A549 (cell line): ENCODE results near the gene CSF3R. TPM values are rescaled to one million over a fixed set of nuclear protein-coding genes. Genes with fewer than 3 reads are reported as not detected.

Source experiments
- ATAC-seq, 2 experiments: fragments of 200-7000 bp in 1 of 2; fragments of >200 bp in 1 of 2; cut with Nextera tagmentation in 1 of 2; cut with Tn5 transposase in 1 of 2; 3 replicates each; pipeline versions ENCODE4 v1.8.0 to v1.9.1; 2018 to 2020; ENCODE audit warnings: mild to moderate bottlenecking in 1 of 2, moderate library complexity in 1 of 2
- CTCF ChIA-PET: fragments of 300-600 bp; sonication (Branson Sonifier 250); formaldehyde crosslinking; extraction: SDS; loops from one replicate; lab custom pipeline; 2021; ENCODE audit warnings: antibody characterized with exemption, inconsistent platforms; lab: Yijun Ruan, JAX
- POLR2A ChIA-PET: fragments of 350-600 bp; formaldehyde crosslinking; extraction: SDS; loops from one replicate; lab custom pipeline; 2021; ENCODE audit warnings: antibody characterized with exemption, inconsistent platforms; lab: Yijun Ruan, JAX
- DNase-seq, 2 experiments: peaks; one replicate each; pipeline versions ENCODE4 v3.0.0 to v3.0.0-alpha.2; 2011 to 2016; ENCODE audit warnings: low read depth in 1 of 2, low spot score in 1 of 2
- FAIRE-seq: peaks from 2 replicates; lab custom pipeline; 2011; peaks lifted over from hg19 to GRCh38; lab: Jason Lieb, UNC
- H3K27ac ChIP-seq, 2 experiments: fragments of >200 bp; sonication (Bioruptor Twin); formaldehyde crosslinking; 3 replicates each; pipeline ENCODE4 v1.5.1; 2016 to 2017
- H3K4me1 ChIP-seq: fragments of >200 bp; sonication (Bioruptor Twin); formaldehyde crosslinking; 3 replicates; pipeline ENCODE4 v1.6.1; 2016
- H3K4me2 ChIP-seq: fragments of >200 bp; sonication (Bioruptor Twin); formaldehyde crosslinking; 3 replicates; pipeline ENCODE4 v1.6.1; 2016
- H3K4me3 ChIP-seq: fragments of >200 bp; sonication (Bioruptor Twin); formaldehyde crosslinking; 3 replicates; pipeline ENCODE4 v1.5.1; 2016
- H3K9me3 ChIP-seq: fragments of >200 bp; sonication (Bioruptor Twin); formaldehyde crosslinking; 3 replicates; pipeline ENCODE4 v1.6.1; 2016
- ATOH8 ChIP-seq: fragments of 250-450 bp; sonication (Bioruptor Pico); IDR thresholded peaks from 2 replicates; pipeline ENCODE4 v1.5.0; 2020; ENCODE audit warnings: low read depth, mild to moderate bottlenecking, moderate library complexity
- CBX2 ChIP-seq: fragments of 200-600 bp; sonication (generic); IDR thresholded peaks from 2 replicates; pipeline ENCODE4 v1.6.1; 2016; ENCODE audit warnings: low read depth, mild to moderate bottlenecking, borderline replicate concordance
- CTCF ChIP-seq: fragments of >200 bp; sonication (Bioruptor Twin); formaldehyde crosslinking; IDR thresholded peaks from 3 replicates; pipeline ENCODE4 v1.5.1; 2016
- EHF ChIP-seq: fragments of 250-450 bp; sonication (Bioruptor Pico); IDR thresholded peaks from 2 replicates; pipeline ENCODE4 v1.5.0; 2020; ENCODE audit warnings: mild to moderate bottlenecking
- EHMT2 ChIP-seq: fragments of 200-600 bp; sonication (generic); IDR thresholded peaks from 2 replicates; pipeline ENCODE4 v1.6.1; 2016; ENCODE audit warnings: antibody characterized with exemption, low read depth, mild to moderate bottlenecking, moderate library complexity
- ELK1 ChIP-seq: fragments of 150-350 bp; IDR thresholded peaks from 2 replicates; pipeline ENCODE4 v1.6.1; 2014; ENCODE audit warnings: low read depth, mild to moderate bottlenecking, low read length
- EP300 ChIP-seq, 2 experiments: fragments of >200 bp; sonication (Bioruptor Twin); formaldehyde crosslinking; IDR thresholded peaks; 2 replicates in 1 of 2; 3 replicates in 1 of 2; pipeline ENCODE4 v1.6.1; 2016 to 2017
- FOSB ChIP-seq: fragments of 250-450 bp; sonication (Bioruptor Pico); IDR thresholded peaks from 2 replicates; pipeline ENCODE4 v1.5.0; 2020; ENCODE audit warnings: mild to moderate bottlenecking, moderate library complexity
- FOXS1 ChIP-seq: fragments of 250-450 bp; sonication (Bioruptor Pico); IDR thresholded peaks from 2 replicates; pipeline ENCODE4 v1.5.0; 2020; ENCODE audit warnings: mild to moderate bottlenecking, moderate library complexity
- HEYL ChIP-seq: fragments of 250-450 bp; sonication (Bioruptor Pico); IDR thresholded peaks from 2 replicates; pipeline ENCODE4 v1.8.0; 2021; ENCODE audit warnings: mild to moderate bottlenecking, moderate library complexity
- HOXB5 ChIP-seq: fragments of 250-450 bp; sonication (Bioruptor Pico); IDR thresholded peaks from 2 replicates; pipeline ENCODE4 v1.5.0; 2020; ENCODE audit warnings: mild to moderate bottlenecking, moderate library complexity
- KDM1A ChIP-seq: fragments of 200-600 bp; sonication (generic); IDR thresholded peaks from 2 replicates; pipeline ENCODE4 v1.6.1; 2016; ENCODE audit warnings: low read depth, mild to moderate bottlenecking
- NFE2L2 ChIP-seq: fragments of 150-350 bp; conservative IDR thresholded peaks from 2 replicates; pipeline ENCODE4 v1.6.1; 2014; ENCODE audit warnings: low read length
- NR3C1 ChIP-seq: fragments of >200 bp; sonication (Bioruptor Twin); formaldehyde crosslinking; IDR thresholded peaks from 3 replicates; pipeline ENCODE4 v1.6.1; 2017
- RAD21 ChIP-seq, 2 experiments: fragments of >200 bp in 1 of 2; sonication (Bioruptor Twin) in 1 of 2; formaldehyde crosslinking in 1 of 2; IDR thresholded peaks in 1 of 2; conservative IDR thresholded peaks in 1 of 2; 2 replicates in 1 of 2; 3 replicates in 1 of 2; pipeline ENCODE4 v1.6.1; 2012 to 2018; ENCODE audit warnings: inconsistent platforms in 1 of 2
- RCOR1 ChIP-seq: fragments of 150-350 bp; IDR thresholded peaks from 2 replicates; pipeline ENCODE4 v1.6.1; 2014; ENCODE audit warnings: antibody characterized with exemption, low read length, low read depth
- REST ChIP-seq: fragments of 200-600 bp; sonication (generic); IDR thresholded peaks from 2 replicates; pipeline ENCODE4 v1.6.1; 2016; ENCODE audit warnings: antibody characterized with exemption, mild to moderate bottlenecking, moderate library complexity
- RFX5 ChIP-seq: fragments of 450-650 bp; IDR thresholded peaks from 2 replicates; pipeline ENCODE4 v1.7.1; 2014; ENCODE audit warnings: antibody characterized with exemption, mild to moderate bottlenecking, moderate library complexity
- RNF2 ChIP-seq: fragments of 200-600 bp; sonication (generic); IDR thresholded peaks from 2 replicates; pipeline ENCODE4 v1.6.1; 2016; ENCODE audit warnings: low read depth, mild to moderate bottlenecking, antibody characterized with exemption, moderate library complexity, borderline replicate concordance
- SMC3 ChIP-seq: fragments of >200 bp; sonication (Bioruptor Twin); formaldehyde crosslinking; IDR thresholded peaks from 3 replicates; pipeline ENCODE4 v1.6.1; 2018; ENCODE audit warnings: inconsistent platforms
- TFCP2L1 ChIP-seq: fragments of 250-450 bp; sonication (Bioruptor Pico); IDR thresholded peaks from 2 replicates; pipeline ENCODE4 v1.5.0; 2021; ENCODE audit warnings: mild to moderate bottlenecking
- TP53 ChIP-seq: fragments of 250-450 bp; sonication (Bioruptor Pico); IDR thresholded peaks from 2 replicates; pipeline ENCODE4 v1.5.0; 2021; ENCODE audit warnings: mild to moderate bottlenecking, moderate library complexity
- ZC3H11A ChIP-seq: fragments of 450-650 bp; IDR thresholded peaks from 2 replicates; pipeline ENCODE4 v1.6.1; 2014; ENCODE audit warnings: antibody characterized with exemption, mild to moderate bottlenecking
- ZSCAN20 ChIP-seq: fragments of 250-450 bp; sonication (Bioruptor Pico); IDR thresholded peaks from 2 replicates; pipeline ENCODE4 v1.8.0; 2022; ENCODE audit warnings: mild to moderate bottlenecking, moderate library complexity
- WGBS: methylation state at CpG from one replicate; pipeline ENCODE4 v1.1.6; 2017; ENCODE audit errors: missing lambda C conversion rate; 5-methylcytosine and 5-hydroxymethylcytosine counted together
- polyA plus RNA-seq, 4 experiments: library from polyadenylated mRNA; depleted of rRNA in 3 of 4; stranded (reverse); fragments of >200 nt; fragmentation: RNase III in 1 of 4; extraction: RNeasy Plus Mini Kit Qiagen cat#74134 plus additional on column Dnase treatment in 1 of 4; gene quantifications; 2 replicates in 3 of 4; 3 replicates in 1 of 4; pipeline ENCODE4 v1.2.3, GENCODE V29; 2011 to 2017

Gene CSF3R
- polyA plus RNA-seq, 2 of the 4 experiments (the other 2 are of a cell fraction) = not detected

GRCh38 chr1:36420409-36420808 lies 62.3 kb downstream of the CSF3R start:
- no peak for TF ChIP-seq NR3C1
- TF ChIP-seq EHF (CRISPR knock-in tag) = no peak
- TF ChIP-seq RNF2 = no peak
- TF ChIP-seq RAD21 (conservative IDR thresholded peaks at IDR 0.05 in 1 of 2, IDR thresholded peaks at IDR 0.05 in 1 of 2) = no peak
- TF ChIP-seq ZSCAN20 (CRISPR knock-in tag) = no peak
- TF ChIP-seq NFE2L2 = no peak
- TF ChIP-seq EHMT2 = no peak
- TF ChIP-seq TFCP2L1 (CRISPR knock-in tag) = no peak
- TF ChIP-seq ZC3H11A = no peak
- no peak for TF ChIP-seq TP53 (CRISPR knock-in tag)
- TF ChIP-seq HEYL (CRISPR knock-in tag) = no peak
- TF ChIP-seq RFX5 = no peak
- no peak for TF ChIP-seq FOSB
- TF ChIP-seq CTCF = no peak
- no peak for TF ChIP-seq SMC3
- TF ChIP-seq RCOR1 = no peak
- TF ChIP-seq REST = no peak
- no peak for TF ChIP-seq HOXB5 (CRISPR knock-in tag)
- TF ChIP-seq ATOH8 (CRISPR knock-in tag) = no peak
- no peak for TF ChIP-seq KDM1A
- DNase-seq (no peak), FAIRE-seq (no peak), ATAC-seq (no peak)
- POLR2A ChIA-PET = interaction anchor here (0.6 to 1.0 kb wide), 2 partner anchors 30 to 34 kb away, joined by 3 to 4 read pairs; no protein-coding TSS in a partner anchor
- no peaks in the 10 kb centered on the region for H3K9me3 ChIP-seq
- 39% methylated on average over 5 of the region's 5 CpGs for WGBS
- no peak overlapping the region for H3K4me3 ChIP-seq
- H3K27ac ChIP-seq = peak overlapping the region in 1 of 2 experiments; percentile 66; a peak in 4 of 6 replicates
- CTCF ChIA-PET = interaction anchor here (0.5 to 2.4 kb wide), 20 partner anchors 8 to 323 kb away, joined by 3 to 30 read pairs (median 4); partner anchors contain the start of gene LSM10
- H3K4me2 ChIP-seq = 0 out of 3 replicates have a peak overlapping the region, but pooled peaks have one; percentile 22
- H3K4me1 ChIP-seq = peaks cover 7% of the 10 kb centered on the region; the same call in 2 of the 3 replicates

GRCh38 chr1:36419569-36419968 lies 63.1 kb downstream of the CSF3R start:
- 74% methylated on average over 4 of the region's 4 CpGs for WGBS
- Histone ChIP-seq H3K4me2 (no peak overlapping the region), H3K27ac (no peak overlapping the region), H3K4me1 (peaks cover 7% of the 10 kb centered on the region; the same call in 2 of the 3 replicates), H3K4me3 (no peak overlapping the region), H3K9me3 (no peaks in the 10 kb centered on the region)
- FAIRE-seq (no peak), ATAC-seq (no peak), DNase-seq (no peak)
- POLR2A ChIA-PET = interaction anchor here (1.0 kb wide), 1 partner anchor 33 kb away, joined by 3 read pairs; no protein-coding TSS in a partner anchor
- CTCF ChIA-PET = interaction anchor here (0.6 to 2.4 kb wide), 11 partner anchors 19 to 323 kb away, joined by 3 to 30 read pairs (median 4); partner anchors contain the start of gene LSM10
- TF ChIP-seq EP300 (IDR thresholded peaks at IDR 0.05) = no peak
- TF ChIP-seq FOSB = no peak
- TF ChIP-seq RAD21 (conservative IDR thresholded peaks at IDR 0.05 in 1 of 2, IDR thresholded peaks at IDR 0.05 in 1 of 2) = no peak
- TF ChIP-seq NFE2L2 = no peak
- no peak for TF ChIP-seq EHMT2
- no peak for TF ChIP-seq FOXS1 (CRISPR knock-in tag)
- TF ChIP-seq CTCF = no peak
- TF ChIP-seq CBX2 = no peak
- no peak for TF ChIP-seq NR3C1
- TF ChIP-seq RCOR1 = no peak
- no peak for TF ChIP-seq ELK1
